Activated T-cell treated with anti-CD3 and anti-CD28 coated beads, Interleukin-2, amount 50 U/mL, for 4 hours (primary cell): Measurements from ENCODE around the gene PDE6D. TPM values are rescaled to one million over a fixed set of nuclear protein-coding genes. Genes with fewer than 3 reads are reported as not detected.

ENCODE experiments used
- ATAC-seq, 2 donors: fragments of 200-7000 bp; cut with Tn5 transposase; one replicate each; pipeline ENCODE4 v1.10.0; 2021
- DNase-seq: peaks from one replicate; pipeline ENCODE4 v3.0.0-alpha.2; 2020
- H3K27me3 Mint-ChIP-seq: one replicate; pipeline ENCODE4 v1.8.0; 2021; ENCODE audit warnings: low read depth, mixed read lengths
- H3K36me3 Mint-ChIP-seq: one replicate; pipeline ENCODE4 v1.8.0; 2022; ENCODE audit warnings: mixed read lengths; ENCODE audit not compliant: insufficient read depth
- H3K4me1 Mint-ChIP-seq: one replicate; pipeline ENCODE4 v1.8.0; 2021; ENCODE audit warnings: low read depth, mixed read lengths
- H3K4me3 Mint-ChIP-seq: one replicate; pipeline ENCODE4 v1.8.0; 2021; ENCODE audit warnings: mild to moderate bottlenecking, moderate library complexity, mixed read lengths
- H3K9me3 Mint-ChIP-seq: one replicate; pipeline ENCODE4 v1.8.0; 2021; ENCODE audit warnings: mixed read lengths
- total RNA-seq, 3 donors: library from RNA; stranded (reverse); gene quantifications; one replicate each; pipeline ENCODE4 v1.2.1, GENCODE V29; 2021

PDE6D gene
- total RNA-seq, 3 donors from 2014 or later, result 22.0 to 25.9 (median 23.8) TPM

GRCh38 chr2:231709636-231709980 is 71.5 kb downstream of the PDE6D start:
- Mint-ChIP-seq H3K27me3 (no peaks in the 10 kb centered on the region), H3K4me3 (peak overlapping the region; percentile 99), H3K4me1 (peaks cover 38% of the 10 kb centered on the region), H3K9me3 (no peaks in the 10 kb centered on the region), H3K36me3 (peaks cover 35% of the 10 kb centered on the region)
- DNase-seq, result peak; percentile 31
- no peak for ATAC-seq

- Mint-ChIP-seq H3K27me3 (no peaks in the 10 kb centered on the region), H3K4me3 (peak overlapping the region; percentile 99), H3K4me1 (peaks cover 37% of the 10 kb centered on the region), H3K9me3 (no peaks in the 10 kb centered on the region), H3K36me3 (peaks cover 35% of the 10 kb centered on the region)
- ATAC-seq, result no peak
- DNase-seq, result peak; percentile 56
Measured at GRCh38 chr2:231708773-231709635, 72.1 kb downstream of the PDE6D start.

GRCh38 chr2:231707927-231708772 is 72.9 kb downstream of the PDE6D start, which contains the start of gene PTMA:
Gene PTMA (plus strand): TSS chr2:231708525. CDS start chr2:231708707, 182 bp downstream.
- peak; percentile 67 to 70 for ATAC-seq
- no peaks in the 10 kb centered on the region for H3K9me3 Mint-ChIP-seq
- peaks cover 28% of the 10 kb centered on the region for H3K36me3 Mint-ChIP-seq

DNA sequence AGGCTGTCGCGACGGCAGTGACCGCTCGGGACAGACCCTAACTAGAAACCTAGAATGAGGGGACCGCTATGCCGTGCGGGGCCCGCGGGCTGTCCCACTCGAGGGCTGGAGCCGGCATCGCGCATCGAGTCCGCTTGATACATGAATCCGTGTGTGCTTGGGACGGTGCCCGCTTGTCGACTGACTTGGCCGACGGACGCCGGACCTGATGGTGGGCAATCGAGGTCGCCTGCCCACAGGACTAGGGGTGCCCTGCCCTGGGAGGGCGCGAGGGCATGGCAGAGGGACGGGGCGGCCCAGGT is 73.5 kb downstream of the PDE6D start:
- DNase-seq, result peak; percentile 51
- no peaks in the 10 kb centered on the region for H3K27me3 Mint-ChIP-seq
- no peaks in the 10 kb centered on the region for H3K9me3 Mint-ChIP-seq
- H3K4me1 Mint-ChIP-seq, result peaks cover 28% of the 10 kb centered on the region
- peak; percentile 2 to 6 for ATAC-seq
- H3K4me3 Mint-ChIP-seq, result peak overlapping the region; percentile 97
- peaks cover 26% of the 10 kb centered on the region for H3K36me3 Mint-ChIP-seq

More at GRCh38 chr2:231707927-231708772, 72.9 kb downstream of the PDE6D start, which contains the start of gene PTMA:
- DNase-seq, result peak; percentile 99
- Mint-ChIP-seq H3K27me3 (no peaks in the 10 kb centered on the region), H3K4me3 (peak within 1 kb of the TSS; percentile 99), H3K4me1 (peaks cover 30% of the 10 kb centered on the region)

DNA sequence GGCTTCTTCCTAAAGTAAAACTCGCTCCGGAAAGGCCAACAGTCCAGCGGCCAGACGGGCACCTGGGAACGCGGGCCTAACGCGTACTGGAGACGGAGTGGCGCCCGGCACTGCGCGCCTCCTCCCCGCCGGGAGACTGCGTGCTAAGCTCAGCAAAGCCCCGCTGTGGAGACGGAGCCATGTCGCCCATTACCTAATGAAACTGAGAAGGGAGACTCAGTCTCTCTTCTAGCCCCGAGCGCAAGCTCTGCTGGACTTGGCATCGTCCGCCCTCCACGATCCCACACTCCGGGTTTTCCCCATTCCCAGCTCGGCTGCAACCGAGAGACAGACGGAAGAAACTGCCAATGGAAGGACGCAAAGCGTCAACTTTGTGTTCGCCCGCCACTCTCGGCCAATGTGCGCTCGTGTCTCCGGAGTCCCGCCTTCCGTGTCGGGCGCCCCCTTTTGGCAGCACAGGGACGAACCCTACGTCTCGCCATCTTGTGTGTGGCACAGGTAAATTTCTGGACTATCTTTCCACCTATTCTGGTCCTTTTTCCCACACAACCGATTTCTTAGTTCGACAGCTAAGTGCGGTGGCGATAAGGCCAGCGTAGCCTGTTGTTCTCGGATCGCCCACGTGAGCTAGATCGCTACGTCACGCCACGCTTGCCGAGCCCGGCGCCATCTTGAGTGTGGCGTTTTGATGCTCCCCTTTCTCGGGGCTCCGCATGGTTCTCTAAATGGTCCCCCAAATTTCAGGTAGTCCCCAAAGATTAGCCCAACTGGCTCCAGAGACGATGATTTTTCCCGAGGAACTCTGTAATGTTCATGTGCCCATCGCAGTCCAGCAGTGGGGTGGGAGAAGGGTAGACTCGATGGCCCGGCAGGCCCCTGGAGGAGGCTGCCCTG is 74.1 kb downstream of the PDE6D start:
- ATAC-seq, result peak; percentile 42 to 49
- Mint-ChIP-seq H3K9me3 (no peaks in the 10 kb centered on the region), H3K4me1 (peaks cover 22% of the 10 kb centered on the region), H3K27me3 (no peaks in the 10 kb centered on the region), H3K36me3 (peaks cover 20% of the 10 kb centered on the region), H3K4me3 (peak overlapping the region; percentile 97)
- DNase-seq, result peak; percentile 97

DNA sequence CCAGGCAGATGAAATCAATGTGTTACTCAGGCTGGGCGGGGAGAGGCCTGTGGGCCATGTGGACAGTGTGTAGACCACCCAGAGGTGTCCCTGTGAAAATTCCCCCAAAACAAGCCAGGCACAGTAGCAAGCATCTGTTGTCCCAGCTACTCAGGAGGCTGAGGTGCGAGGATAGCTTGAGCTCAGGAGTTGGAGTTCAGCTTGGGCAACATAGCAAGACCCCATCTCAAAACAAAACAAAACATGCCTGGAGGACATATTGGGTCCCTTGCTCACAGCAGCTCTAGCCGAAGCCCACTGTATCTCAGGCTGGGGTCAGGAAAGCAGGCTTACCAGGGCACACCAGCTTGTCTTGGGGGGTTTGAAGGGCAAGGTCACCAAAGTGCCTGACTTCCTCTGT is 77.1 kb downstream of the PDE6D start:
- DNase-seq, result no peak
- Mint-ChIP-seq H3K4me1 (peaks cover 15% of the 10 kb centered on the region), H3K27me3 (no peaks in the 10 kb centered on the region), H3K4me3 (peak overlapping the region; percentile 60), H3K9me3 (no peaks in the 10 kb centered on the region), H3K36me3 (peaks cover 2% of the 10 kb centered on the region)
- no peak for ATAC-seq

DNA sequence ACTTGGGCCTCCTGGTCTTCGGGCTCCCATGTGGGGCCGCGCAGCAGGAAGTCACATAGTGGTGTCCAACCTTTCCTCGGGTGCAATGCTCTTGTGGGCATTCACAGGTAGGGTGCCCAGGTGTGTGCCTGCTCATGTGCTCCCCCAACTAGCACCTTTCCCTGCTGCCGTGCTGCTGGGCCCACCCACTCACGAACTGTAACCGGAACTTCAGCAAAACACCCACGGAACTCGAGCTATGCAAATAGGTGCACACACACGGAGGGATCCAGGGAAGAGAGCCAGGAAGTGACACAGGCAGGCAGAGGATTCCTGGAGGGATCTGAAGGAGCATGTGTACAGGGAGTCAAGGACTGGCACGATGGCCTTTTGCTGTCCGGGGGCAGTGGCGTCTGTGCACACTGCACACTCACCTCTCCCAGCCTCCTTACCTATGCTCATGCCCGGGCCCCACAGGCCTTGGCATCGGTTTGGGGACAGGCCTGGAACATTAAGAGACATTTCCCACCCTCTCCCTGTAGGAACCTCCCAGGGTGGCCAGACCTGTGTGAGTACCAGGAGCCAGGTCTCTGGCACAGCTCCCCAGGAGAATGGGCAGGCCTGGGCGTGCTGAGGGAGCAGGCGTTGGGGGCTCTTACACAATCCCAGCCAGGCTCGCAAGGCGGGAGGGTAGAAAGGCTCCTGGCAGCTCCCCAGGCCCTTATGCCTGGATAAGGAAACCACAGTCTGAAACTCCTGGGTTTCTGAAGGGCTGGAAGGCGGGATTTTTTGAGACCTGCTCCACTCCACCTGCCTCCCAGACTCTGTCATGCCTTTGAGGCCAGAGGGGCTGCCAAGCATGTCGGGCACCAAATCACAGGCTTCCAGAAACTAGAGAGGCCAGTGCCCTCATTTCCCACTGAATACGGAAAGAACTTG is 79.4 kb downstream of the PDE6D start:
- Mint-ChIP-seq H3K27me3 (no peaks in the 10 kb centered on the region), H3K36me3 (no peaks in the 10 kb centered on the region), H3K4me1 (peaks cover 15% of the 10 kb centered on the region), H3K4me3 (no peak overlapping the region), H3K9me3 (no peaks in the 10 kb centered on the region)
- ATAC-seq (no peak), DNase-seq (no peak)

DNA sequence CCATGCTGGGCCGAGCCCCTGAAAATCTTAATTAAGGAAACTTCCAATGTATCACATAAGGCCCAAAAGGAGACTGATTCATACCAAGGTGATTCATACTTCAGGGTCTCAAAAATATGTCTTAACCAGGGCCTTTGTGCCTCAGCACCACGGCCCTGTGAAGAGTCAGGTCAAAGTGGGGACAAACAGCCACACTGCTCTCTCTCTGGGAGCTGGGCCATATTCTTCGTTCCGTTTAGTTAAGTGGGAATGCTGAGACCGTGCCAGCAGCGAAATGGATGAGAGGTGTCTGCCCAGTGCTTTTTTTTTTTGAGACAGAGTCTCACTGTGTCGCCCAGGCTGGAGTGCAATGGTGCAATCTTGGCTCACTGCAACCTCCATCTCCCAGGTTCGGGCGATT is 82.1 kb downstream of the PDE6D start:
- peaks cover 1% of the 10 kb centered on the region for H3K4me1 Mint-ChIP-seq
- no peaks in the 10 kb centered on the region for H3K9me3 Mint-ChIP-seq
- DNase-seq (no peak), ATAC-seq (no peak)
- no peaks in the 10 kb centered on the region for H3K36me3 Mint-ChIP-seq
- no peak overlapping the region for H3K4me3 Mint-ChIP-seq
- no peaks in the 10 kb centered on the region for H3K27me3 Mint-ChIP-seq

- Mint-ChIP-seq H3K36me3 (no peaks in the 10 kb centered on the region), H3K9me3 (no peaks in the 10 kb centered on the region), H3K4me1 (no peaks in the 10 kb centered on the region), H3K27me3 (no peaks in the 10 kb centered on the region), H3K4me3 (no peak overlapping the region)
- no peak for DNase-seq
- no peak for ATAC-seq
Measured at GRCh38 chr2:231696004-231696367, 85.1 kb downstream of the PDE6D start.

- Mint-ChIP-seq H3K9me3 (no peaks in the 10 kb centered on the region), H3K27me3 (no peaks in the 10 kb centered on the region), H3K36me3 (no peaks in the 10 kb centered on the region), H3K4me3 (no peak overlapping the region), H3K4me1 (no peaks in the 10 kb centered on the region)
- ATAC-seq (no peak), DNase-seq (no peak)
Measured at GRCh38 chr2:231693956-231694355, 87.1 kb downstream of the PDE6D start.

- H3K27me3 Mint-ChIP-seq, result no peaks in the 10 kb centered on the region
- H3K36me3 Mint-ChIP-seq, result no peaks in the 10 kb centered on the region
- no peak for ATAC-seq
Measured at GRCh38 chr2:231692847-231693246, 88.2 kb downstream of the PDE6D start.

DNA sequence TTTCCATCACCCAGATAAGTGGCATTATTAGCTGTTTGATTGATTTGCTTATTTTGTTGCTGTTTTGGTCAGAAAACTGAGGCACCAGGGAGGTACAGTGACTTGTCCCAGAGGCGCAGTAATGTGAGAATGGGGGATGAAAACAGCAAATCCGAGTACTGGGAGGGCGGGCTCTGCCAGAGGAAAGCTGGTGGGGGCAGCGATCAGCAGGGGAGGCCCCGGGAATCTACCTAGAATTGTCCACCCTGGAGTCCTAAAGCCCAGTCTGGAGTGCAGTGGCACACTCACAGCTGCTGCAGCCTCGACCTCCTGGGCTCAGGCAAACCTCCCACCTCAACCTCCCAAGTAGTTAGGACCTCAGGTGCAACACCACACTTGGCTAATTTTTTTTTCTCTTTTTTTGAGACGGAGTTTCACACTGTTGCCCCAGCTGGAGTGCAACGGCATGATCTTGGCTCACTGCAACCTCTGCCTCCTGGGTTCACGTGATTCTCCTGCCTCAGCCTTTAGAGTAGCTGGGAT is 89.8 kb downstream of the PDE6D start:
- DNase-seq, result no peak
- no peaks in the 10 kb centered on the region for H3K27me3 Mint-ChIP-seq
- no peaks in the 10 kb centered on the region for H3K9me3 Mint-ChIP-seq
- H3K36me3 Mint-ChIP-seq, result no peaks in the 10 kb centered on the region
- no peak overlapping the region for H3K4me3 Mint-ChIP-seq
- H3K4me1 Mint-ChIP-seq, result peaks cover 5% of the 10 kb centered on the region
- ATAC-seq, result no peak

More at GRCh38 chr2:231692847-231693246, 88.2 kb downstream of the PDE6D start:
- Mint-ChIP-seq H3K4me1 (no peaks in the 10 kb centered on the region), H3K9me3 (no peaks in the 10 kb centered on the region), H3K4me3 (no peak overlapping the region)
- no peak for DNase-seq
